Large intestine (tissue), 3 donors: ENCODE measurements around the gene CACNA1C. TPM values are rescaled to one million over a fixed set of nuclear protein-coding genes. Genes with fewer than 3 reads are reported as not detected.

Experiments
- DNase-seq, 2 donors: peaks; one replicate each; pipeline versions ENCODE4 v3.0.0 to v3.0.0-alpha.2; 2013
- H3K27ac ChIP-seq: one replicate; pipeline ENCODE4 v1.5.1; 2013; ENCODE audit warnings: low read length
- H3K27me3 ChIP-seq: 2 replicates; pipeline ENCODE4 v1.6.1; 2013; ENCODE audit warnings: low read length; ENCODE audit not compliant: control insufficient read depth, insufficient read depth
- H3K36me3 ChIP-seq: 2 replicates; pipeline ENCODE4 v1.6.1; 2013; ENCODE audit warnings: low read length; ENCODE audit not compliant: control insufficient read depth, insufficient read depth
- H3K4me1 ChIP-seq: one replicate; pipeline ENCODE4 v1.6.1; 2013; ENCODE audit warnings: low read length; ENCODE audit not compliant: control insufficient read depth, insufficient read depth
- H3K4me3 ChIP-seq: one replicate; pipeline ENCODE4 v1.5.1; 2013; ENCODE audit warnings: low read length
- H3K9me3 ChIP-seq: one replicate; pipeline ENCODE4 v1.6.1; 2013; ENCODE audit warnings: mild to moderate bottlenecking, low read depth, low read length, moderate library complexity; ENCODE audit not compliant: control insufficient read depth
- WGBS: methylation state at CpG from one replicate; pipeline ENCODE4 v1.1.5; 2013; ENCODE audit warnings: low lambda C conversion rate; ENCODE audit not compliant: insufficient coverage; 5-methylcytosine and 5-hydroxymethylcytosine counted together
- polyA plus RNA-seq: library from polyadenylated mRNA; unstranded; fragments of 120-200 nt; gene quantifications from one replicate; pipeline ENCODE4 v1.2.1, GENCODE V29; 2013

Gene CACNA1C
- polyA plus RNA-seq, 1 donor: 5.9 TPM

DNA sequence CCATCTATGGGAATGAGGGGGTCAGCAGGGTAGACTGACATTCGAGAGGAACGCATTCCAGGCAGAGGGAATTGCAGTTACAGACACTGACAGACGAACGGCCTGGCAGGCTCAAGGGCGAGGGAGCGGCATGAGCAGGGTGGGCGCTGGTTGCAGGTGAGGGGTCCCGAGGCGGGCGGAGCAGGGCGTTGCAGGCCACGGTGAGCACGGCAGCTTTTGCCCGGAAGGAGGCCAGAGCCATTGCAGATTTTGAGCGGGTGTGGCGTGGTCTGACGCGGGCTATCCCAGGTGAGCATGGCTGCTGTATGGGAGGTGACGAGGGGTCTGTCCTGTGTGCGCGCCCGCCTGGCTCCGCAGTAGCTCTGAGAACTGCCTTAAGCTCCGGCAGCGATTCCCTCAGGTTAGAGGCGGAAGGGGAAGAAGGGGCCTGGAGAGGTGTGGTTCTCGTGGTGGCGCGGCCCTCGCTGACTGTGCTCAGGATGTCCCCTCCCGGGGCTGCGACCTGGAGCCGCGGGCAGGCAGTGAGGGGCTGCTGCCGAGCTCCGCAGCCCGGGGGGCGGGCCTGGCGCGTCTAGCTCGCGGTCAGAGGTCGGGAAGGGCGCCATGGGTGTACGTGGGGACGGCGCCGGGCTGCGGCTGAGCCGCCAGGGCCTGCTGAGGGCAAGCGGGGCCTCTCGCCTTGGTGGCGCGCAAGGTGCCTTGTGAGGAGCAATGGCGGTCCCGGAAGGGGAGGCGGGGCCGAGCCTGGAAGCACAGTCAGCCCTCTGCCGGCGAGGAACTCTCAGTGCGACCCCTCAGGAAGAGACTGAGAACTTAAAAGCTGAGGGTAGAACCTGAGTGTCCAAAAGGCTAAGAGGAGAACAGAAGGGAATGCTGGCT lies 177.1 kb downstream of the CACNA1C start:
- Histone ChIP-seq H3K36me3 (no peaks in the 10 kb centered on the region), H3K9me3 (peaks cover 7% of the 10 kb centered on the region), H3K4me1 (peaks cover 2% of the 10 kb centered on the region), H3K27ac (no peak overlapping the region), H3K27me3 (no peaks in the 10 kb centered on the region), H3K4me3 (peak overlapping the region; percentile 18)
- peak in 1 of 2 donors; percentile 28 for DNase-seq
- no CpG with 5 or more reads among the region's 61 CpGs for WGBS

DNA sequence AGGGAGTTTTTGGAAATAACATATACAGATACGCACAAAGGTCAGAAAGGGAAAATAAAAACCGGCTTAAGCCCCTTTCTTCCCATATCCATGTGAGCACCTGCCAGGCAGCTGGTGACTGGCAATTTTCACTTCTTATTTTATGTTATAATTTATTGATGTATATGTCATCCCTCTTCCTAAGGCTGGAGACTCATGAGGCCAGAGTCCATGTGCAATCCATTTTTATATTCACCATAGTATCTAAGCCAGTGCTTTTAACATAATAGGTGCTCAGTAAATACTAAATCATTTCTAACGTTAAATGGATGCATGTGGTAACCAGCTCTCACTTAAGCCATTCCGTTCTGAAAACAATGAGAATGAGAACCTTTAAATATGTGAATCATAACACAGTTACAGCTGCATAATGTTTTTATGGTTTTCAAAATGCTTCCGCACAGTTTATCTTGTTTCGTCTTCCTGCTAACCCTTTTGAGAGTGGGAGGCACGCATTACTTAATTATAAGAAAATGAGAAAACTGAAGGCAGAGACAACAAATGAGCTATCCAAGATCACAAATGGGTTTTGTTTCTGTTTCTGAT lies 178.3 kb downstream of the CACNA1C start:
- Histone ChIP-seq H3K9me3 (peaks cover 7% of the 10 kb centered on the region), H3K4me3 (no peak overlapping the region), H3K36me3 (no peaks in the 10 kb centered on the region), H3K4me1 (peaks cover 2% of the 10 kb centered on the region), H3K27ac (no peak overlapping the region), H3K27me3 (no peaks in the 10 kb centered on the region)
- WGBS: 100% methylated on average over 5 of the region's 7 CpGs
- DNase-seq: no peak

DNA sequence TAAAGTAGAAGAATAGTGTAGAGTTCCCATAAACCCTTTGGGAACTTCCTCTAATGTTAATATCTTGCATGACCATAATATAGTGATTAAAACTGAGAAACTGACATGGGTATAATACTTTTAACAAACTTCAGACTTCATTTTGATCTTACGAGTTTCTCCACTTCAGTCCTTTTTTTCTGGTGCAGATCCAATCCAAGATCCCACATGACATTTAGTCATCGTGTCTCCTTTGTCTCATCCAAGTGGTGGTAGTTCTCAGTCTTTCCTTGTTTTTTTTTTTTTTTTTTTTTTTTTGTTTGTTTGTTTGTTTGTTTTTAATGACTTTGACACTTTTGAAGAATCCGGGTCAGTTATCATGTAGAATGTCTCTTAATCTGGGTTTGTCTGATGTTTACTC lies 179.2 kb downstream of the CACNA1C start:
- no peak for DNase-seq
- H3K4me1 ChIP-seq: peaks cover 2% of the 10 kb centered on the region
- H3K27ac ChIP-seq: no peak overlapping the region
- no peak overlapping the region for H3K4me3 ChIP-seq
- no peaks in the 10 kb centered on the region for H3K36me3 ChIP-seq
- WGBS: 90% methylated on average over 2 of the region's 3 CpGs
- H3K27me3 ChIP-seq: no peaks in the 10 kb centered on the region
- H3K9me3 ChIP-seq: peaks cover 7% of the 10 kb centered on the region

GRCh38 chr12:2233034-2233433 lies 180.2 kb downstream of the CACNA1C start:
- 95% methylated on average over 3 of the region's 3 CpGs for WGBS
- H3K27ac ChIP-seq: no peak overlapping the region
- H3K4me1 ChIP-seq: peaks cover 2% of the 10 kb centered on the region

GRCh38 chr12:2234091-2234490 lies 181.3 kb downstream of the CACNA1C start:
- no peak overlapping the region for H3K27ac ChIP-seq
- H3K4me3 ChIP-seq: no peak overlapping the region
- no CpG with 5 or more reads among the region's 6 CpGs for WGBS
- peaks cover 2% of the 10 kb centered on the region for H3K4me1 ChIP-seq
- no peak for DNase-seq
- peaks cover 7% of the 10 kb centered on the region for H3K9me3 ChIP-seq
- peaks cover 6% of the 10 kb centered on the region for H3K27me3 ChIP-seq
- no peaks in the 10 kb centered on the region for H3K36me3 ChIP-seq

More at GRCh38 chr12:2233034-2233433, 180.2 kb downstream of the CACNA1C start:
- H3K9me3 ChIP-seq: peaks cover 7% of the 10 kb centered on the region
- H3K27me3 ChIP-seq: peaks cover 1% of the 10 kb centered on the region
- no peaks in the 10 kb centered on the region for H3K36me3 ChIP-seq
- no peak for DNase-seq
- H3K4me3 ChIP-seq: no peak overlapping the region

GRCh38 chr12:2234646-2235350 lies 182.0 kb downstream of the CACNA1C start:
- Histone ChIP-seq H3K27me3 (peaks cover 11% of the 10 kb centered on the region), H3K9me3 (peaks cover 4% of the 10 kb centered on the region), H3K4me1 (peaks cover 2% of the 10 kb centered on the region), H3K36me3 (no peaks in the 10 kb centered on the region), H3K4me3 (no peak overlapping the region), H3K27ac (no peak overlapping the region)
- DNase-seq: no peak
- WGBS: 88% methylated on average over 3 of the region's 10 CpGs

DNA sequence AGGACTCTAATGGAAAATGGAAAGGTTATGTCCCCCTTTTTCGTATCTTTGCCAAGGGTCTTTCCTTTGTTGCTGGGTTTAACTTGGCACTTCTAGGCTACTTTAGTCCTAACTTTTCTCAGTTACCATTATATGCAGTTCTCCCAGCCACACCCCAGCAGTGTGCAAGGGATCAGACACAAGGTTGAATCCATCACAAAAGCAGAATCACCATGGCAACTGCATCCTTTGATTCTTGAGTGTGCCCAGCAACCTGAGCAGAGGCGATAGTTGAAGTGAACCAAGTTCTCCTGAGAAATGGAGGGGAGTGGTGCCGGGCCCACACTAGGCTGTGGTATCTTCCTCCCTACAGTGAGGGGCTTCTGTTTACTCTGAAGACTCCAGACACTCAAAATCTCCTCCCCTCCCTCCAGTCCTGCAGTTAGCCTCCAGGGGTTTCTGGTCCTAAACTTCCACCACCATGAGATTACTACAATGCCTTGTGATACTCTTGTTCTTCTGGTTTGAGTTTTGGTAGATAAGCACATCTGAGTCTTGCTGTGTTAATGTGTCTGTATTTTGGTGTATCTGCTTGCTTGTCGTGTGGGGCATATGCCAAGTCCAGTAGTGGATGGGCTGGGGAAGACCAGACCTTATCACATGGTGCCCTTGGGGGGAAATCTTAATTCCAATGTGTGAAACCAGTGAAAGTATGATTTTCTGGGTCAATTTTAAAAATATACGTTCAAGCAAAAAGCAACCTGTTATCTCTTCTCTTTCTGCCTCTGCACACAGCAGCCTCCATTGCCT lies 183.9 kb downstream of the CACNA1C start:
- Histone ChIP-seq H3K9me3 (no peaks in the 10 kb centered on the region), H3K36me3 (no peaks in the 10 kb centered on the region), H3K4me3 (no peak overlapping the region), H3K27ac (no peak overlapping the region), H3K27me3 (peaks cover 11% of the 10 kb centered on the region), H3K4me1 (no peaks in the 10 kb centered on the region)
- WGBS: no CpG with 5 or more reads among the region's 5 CpGs
- no peak for DNase-seq

GRCh38 chr12:2238111-2238510 lies 185.3 kb downstream of the CACNA1C start:
- Histone ChIP-seq H3K4me1 (no peaks in the 10 kb centered on the region), H3K9me3 (no peaks in the 10 kb centered on the region), H3K4me3 (no peak overlapping the region), H3K27me3 (peaks cover 11% of the 10 kb centered on the region), H3K36me3 (no peaks in the 10 kb centered on the region), H3K27ac (no peak overlapping the region)
- DNase-seq: no peak
- no CpG with 5 or more reads among the region's 4 CpGs for WGBS

DNA sequence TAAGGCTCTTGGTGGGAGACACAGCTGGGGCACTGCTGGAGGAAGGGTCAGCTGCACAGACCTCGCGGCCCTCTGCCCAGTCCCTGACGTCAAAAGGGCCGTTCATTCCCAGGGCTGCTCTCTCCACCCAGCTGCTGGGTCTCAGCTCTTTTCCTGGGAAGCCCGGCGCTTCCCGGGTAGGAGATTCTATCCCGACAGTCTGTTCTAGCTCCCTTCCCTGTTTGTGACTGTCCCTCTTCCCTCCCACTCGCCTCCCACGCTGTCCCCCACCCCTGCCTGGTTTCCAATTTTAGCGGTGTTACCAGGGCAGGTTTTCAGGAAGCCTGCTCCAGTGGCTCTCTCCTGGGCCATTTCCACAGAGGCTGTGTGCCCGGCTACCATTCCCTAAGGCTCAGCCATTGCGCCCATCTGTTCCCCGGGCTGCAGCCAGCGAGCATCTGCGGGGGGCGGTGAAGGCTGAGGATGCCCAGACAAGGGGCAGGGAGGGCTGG lies 186.6 kb downstream of the CACNA1C start:
- DNase-seq: no peak
- no peaks in the 10 kb centered on the region for H3K36me3 ChIP-seq
- peaks cover 11% of the 10 kb centered on the region for H3K27me3 ChIP-seq
- no peak overlapping the region for H3K27ac ChIP-seq
- 84% methylated on average over 5 of the region's 17 CpGs for WGBS
- H3K4me3 ChIP-seq: no peak overlapping the region
- H3K9me3 ChIP-seq: no peaks in the 10 kb centered on the region
- peaks cover 2% of the 10 kb centered on the region for H3K4me1 ChIP-seq

- no peak overlapping the region for H3K27ac ChIP-seq
- H3K36me3 ChIP-seq: no peaks in the 10 kb centered on the region
- DNase-seq: no peak
- H3K27me3 ChIP-seq: peaks cover 11% of the 10 kb centered on the region
- H3K4me1 ChIP-seq: peaks cover 3% of the 10 kb centered on the region
- H3K4me3 ChIP-seq: no peak overlapping the region
- no CpG with 5 or more reads among the region's 6 CpGs for WGBS
- H3K9me3 ChIP-seq: no peaks in the 10 kb centered on the region
Observed at GRCh38 chr12:2240390-2240789, 187.6 kb downstream of the CACNA1C start.
